Coronary artery (tissue), 2 donors: ENCODE results near the gene MICAL3.
A peak's percentile ranks its signal among the peaks of the same experiment; 100 is the strongest.

Experiments used
- DNase-seq: peaks from one replicate; pipeline ENCODE4 v3.0.0-alpha.2; 2017; ENCODE audit warnings: low spot score
- H3K27ac ChIP-seq, 2 donors: fragments of 200-600 bp; sonication (generic); one replicate each; pipeline ENCODE4 v1.5.1; 2016 to 2019
- H3K4me3 ChIP-seq: fragments of 200-600 bp; sonication (generic); 2 replicates; pipeline ENCODE4 v1.5.1; 2016; ENCODE audit warnings: mild to moderate bottlenecking, moderate library complexity
- TF ChIP-seq, protein P1 (sequence below): fragments of 200-600 bp; sonication (generic); IDR thresholded peaks from one replicate; pipeline ENCODE4 v1.5.1; 2019; ENCODE audit warnings: antibody characterized with exemption

The MICAL3 gene

DNA sequence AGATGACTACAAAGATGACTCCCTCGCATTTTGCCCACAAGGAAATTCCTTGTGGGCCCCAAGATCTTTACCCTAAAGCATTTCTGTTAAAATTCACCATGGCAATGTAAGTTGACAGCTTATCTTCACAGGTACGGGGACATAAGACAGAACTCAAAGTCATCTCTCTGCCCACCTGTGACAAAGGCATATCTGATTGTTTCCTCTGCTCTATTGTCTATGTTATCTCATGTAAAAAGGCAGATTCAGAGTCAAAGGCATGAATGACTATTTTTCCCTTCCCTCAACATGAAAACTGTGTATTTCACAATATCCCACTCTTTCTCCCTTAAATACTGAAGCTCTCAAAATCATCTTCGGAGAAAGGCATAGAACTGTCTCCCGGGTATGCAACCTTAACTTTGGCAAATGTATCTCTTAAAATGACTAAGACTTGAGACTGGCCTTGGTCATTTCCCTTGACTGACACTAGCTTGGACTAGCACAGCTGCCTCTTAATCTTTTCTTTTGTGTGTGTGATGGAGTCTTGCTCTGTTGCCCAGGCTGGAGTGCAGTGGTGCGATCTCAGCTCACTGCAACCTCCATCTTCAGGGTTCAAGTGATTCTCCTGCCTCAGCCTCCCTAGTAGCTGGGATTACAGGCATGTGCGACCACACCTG is 103.2 kb downstream of the MICAL3 start:
- TF ChIP-seq, protein P1, sequence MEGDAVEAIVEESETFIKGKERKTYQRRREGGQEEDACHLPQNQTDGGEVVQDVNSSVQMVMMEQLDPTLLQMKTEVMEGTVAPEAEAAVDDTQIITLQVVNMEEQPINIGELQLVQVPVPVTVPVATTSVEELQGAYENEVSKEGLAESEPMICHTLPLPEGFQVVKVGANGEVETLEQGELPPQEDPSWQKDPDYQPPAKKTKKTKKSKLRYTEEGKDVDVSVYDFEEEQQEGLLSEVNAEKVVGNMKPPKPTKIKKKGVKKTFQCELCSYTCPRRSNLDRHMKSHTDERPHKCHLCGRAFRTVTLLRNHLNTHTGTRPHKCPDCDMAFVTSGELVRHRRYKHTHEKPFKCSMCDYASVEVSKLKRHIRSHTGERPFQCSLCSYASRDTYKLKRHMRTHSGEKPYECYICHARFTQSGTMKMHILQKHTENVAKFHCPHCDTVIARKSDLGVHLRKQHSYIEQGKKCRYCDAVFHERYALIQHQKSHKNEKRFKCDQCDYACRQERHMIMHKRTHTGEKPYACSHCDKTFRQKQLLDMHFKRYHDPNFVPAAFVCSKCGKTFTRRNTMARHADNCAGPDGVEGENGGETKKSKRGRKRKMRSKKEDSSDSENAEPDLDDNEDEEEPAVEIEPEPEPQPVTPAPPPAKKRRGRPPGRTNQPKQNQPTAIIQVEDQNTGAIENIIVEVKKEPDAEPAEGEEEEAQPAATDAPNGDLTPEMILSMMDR, result no peak
- H3K4me3 ChIP-seq, result no peak overlapping the region
- H3K27ac ChIP-seq, result peak overlapping the region; percentile 33 to 79
- no peak for DNase-seq

DNA sequence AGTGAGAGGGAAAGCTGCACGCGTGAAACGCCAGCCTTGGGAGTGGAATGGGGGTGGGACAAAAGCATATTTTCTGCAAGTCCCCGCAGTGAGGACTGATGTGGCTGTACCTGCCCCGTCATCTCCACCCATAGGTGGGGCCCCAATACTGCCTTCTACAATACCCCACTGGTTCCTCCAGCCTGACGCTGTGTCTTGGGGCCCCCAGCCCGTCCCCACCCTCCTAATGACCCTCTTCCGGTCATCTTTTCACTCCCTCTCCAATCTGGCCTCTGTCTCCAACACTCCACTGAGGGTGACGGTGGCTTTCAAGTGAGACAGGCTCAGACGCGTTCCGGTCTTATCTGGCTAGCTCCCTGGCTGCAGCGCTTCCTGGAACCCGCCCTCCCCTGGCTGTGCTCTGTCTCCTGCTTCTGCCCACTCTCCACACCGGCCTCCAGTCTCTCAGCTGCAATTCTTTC is 104.2 kb downstream of the MICAL3 start:
- DNase-seq, result no peak
- TF ChIP-seq, protein P1, result no peak
- Histone ChIP-seq H3K27ac (peak overlapping the region in 1 of 2 donors; percentile 79), H3K4me3 (peak overlapping the region; percentile 60)

DNA sequence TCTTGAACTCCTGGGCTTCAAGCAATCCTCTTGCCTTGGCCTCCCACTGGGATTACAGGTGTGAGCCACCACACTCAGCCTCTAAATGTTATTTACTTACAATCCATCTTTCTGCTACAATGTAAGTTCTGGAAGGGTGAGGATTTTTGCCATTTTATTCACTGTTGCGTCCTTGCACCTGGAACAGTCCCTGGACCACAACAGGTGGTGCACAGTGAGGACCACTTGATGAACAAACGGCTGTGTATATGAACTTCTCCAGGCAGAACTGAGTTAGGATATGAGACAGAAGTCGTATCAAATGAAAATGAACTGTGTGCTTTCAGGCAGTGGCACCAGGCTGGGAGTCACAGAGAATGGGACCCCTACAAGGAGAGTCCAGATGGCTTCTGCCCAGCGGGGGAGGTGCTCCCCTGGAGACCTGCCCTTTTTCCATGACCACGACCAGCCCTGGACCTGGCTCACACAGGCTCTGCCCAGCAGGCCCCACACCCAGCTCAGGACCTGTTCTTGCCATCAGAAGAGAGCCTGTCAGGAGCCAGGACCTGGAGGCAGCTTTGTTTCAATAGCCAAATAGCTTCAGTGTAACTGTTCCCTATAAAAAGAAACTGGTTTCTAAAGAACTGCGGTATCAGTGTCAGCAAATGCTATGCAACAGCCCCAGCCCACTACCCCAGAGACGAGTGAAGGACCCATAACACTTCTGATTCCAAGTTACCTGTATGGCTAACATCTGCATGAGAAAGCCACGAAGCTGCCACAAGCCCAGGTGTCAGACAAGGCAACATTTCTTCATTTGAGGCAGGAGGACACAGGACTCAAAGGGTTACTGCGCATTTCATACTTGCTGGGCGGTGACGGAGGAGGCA is 104.9 kb downstream of the MICAL3 start:
- DNase-seq, result no peak
- peak overlapping the region; percentile 60 for H3K4me3 ChIP-seq
- TF ChIP-seq, protein P1, result no peak
- peak overlapping the region in 1 of 2 donors; percentile 79 for H3K27ac ChIP-seq

DNA sequence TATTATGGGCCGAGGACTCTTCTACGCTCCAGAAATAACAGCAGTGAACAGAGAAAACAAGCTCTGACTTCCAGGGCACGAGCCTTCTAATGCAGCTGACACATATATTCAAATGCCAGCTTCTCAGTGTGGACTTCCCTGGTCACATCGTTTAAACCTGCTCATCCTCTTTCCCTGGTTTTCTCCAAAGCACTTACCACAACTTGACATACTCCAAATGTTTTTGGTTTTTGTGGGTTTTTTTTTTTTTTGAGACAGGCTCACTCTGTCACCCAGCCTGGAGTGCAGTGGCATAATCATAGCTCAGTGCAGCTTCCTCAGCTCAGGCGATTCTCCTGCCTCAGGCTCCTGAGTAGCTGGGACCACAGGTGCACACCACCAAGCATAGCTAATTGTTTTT is 105.5 kb downstream of the MICAL3 start:
- TF ChIP-seq, protein P1, result no peak
- Histone ChIP-seq H3K4me3 (no peak overlapping the region), H3K27ac (no peak overlapping the region)

DNA sequence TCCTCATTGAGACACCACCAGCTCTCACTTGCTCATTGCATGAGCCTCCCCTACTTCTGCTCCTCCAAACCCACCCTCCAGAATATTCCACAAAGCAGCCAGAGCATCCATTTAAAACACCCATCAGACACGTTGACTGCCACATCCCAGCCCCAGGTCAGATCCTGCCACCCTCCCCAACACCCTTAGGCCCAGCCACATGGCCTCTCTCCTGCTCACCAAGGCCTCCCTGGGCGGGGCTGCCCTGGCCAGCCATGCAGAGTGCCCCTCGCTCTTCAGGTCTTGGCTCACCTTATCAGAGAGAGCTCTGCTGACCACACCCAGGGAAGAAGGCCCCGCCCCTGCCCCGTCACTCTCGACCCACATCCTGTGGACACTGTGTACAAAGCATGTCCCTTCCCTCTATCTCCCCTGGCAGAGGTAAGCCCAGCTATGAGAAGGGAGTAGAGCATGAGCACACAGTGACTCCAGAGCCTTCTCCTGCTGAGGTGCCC is 106.8 kb downstream of the MICAL3 start:
- no peak for DNase-seq

More for the DNA sequence above, 105.5 kb downstream of the MICAL3 start:
- no peak for DNase-seq

DNA sequence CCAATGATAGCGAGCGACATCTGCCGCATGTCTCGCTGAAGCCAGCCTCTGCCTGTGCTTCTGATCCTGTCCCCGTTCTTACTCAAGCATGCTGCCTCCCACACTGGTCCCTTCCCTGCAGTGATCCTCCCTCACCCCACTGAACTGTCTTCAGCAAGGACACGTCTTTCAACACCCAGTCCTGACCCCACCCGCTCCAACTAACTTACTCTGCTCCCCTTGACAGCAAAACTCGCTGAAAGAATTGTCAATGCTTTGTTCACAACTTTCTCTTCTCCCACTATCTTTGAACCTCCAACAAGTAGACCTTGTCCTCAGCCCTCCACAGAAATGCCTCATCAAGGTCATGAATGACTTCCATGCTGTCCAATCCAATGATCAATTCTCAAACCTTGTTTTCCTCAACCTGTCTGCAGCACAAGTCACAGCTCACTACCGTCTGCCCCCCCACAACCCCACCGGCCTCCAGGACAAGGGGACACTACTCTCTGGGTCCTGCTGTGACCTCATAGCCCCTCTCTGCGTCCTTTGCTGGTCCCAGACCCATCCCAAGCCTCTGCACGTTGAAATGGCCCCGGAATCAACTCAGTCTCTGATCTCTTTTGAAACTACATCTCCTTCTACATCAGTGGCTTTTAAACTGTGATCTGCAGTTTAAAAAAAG is 108.0 kb downstream of the MICAL3 start:
- no peak for DNase-seq
- TF ChIP-seq, protein P1, result no peak
- Histone ChIP-seq H3K27ac (no peak overlapping the region), H3K4me3 (no peak overlapping the region)

More for the DNA sequence above, 106.8 kb downstream of the MICAL3 start:
- TF ChIP-seq, protein P1, result no peak
- Histone ChIP-seq H3K27ac (no peak overlapping the region), H3K4me3 (no peak overlapping the region)
